SH-SY5Y (cell line): ENCODE results near the gene POU2F1.

Experiments
- GATA2 ChIP-seq: IDR thresholded peaks from 2 replicates; pipeline ENCODE4 v1.6.1; 2011; ENCODE audit warnings: mild to moderate bottlenecking, low read depth, low read length
- GATA3 ChIP-seq: IDR thresholded peaks from 2 replicates; pipeline ENCODE4 v1.6.1; 2011; ENCODE audit warnings: low read depth, mild to moderate bottlenecking, low read length, moderate library complexity

DNA sequence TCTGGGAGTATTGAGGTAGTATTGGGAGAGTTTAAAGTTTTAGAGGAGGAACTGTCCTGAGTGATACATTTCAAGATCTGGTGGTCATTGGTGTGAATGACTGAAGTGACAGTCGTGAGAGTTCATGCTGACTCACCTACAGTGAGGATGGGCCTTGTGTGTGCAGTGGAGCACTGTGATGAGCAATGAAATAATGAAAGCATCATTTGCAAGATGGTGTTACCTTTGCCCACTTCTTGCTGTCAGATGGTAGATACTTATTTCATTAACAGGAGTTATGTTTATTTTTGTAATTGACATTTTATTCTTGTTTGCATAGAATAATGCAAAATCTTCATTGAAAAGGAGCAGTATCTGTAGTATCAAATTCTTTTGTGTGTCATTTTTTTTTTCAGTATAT is 29.0 kb downstream of the POU2F1 start:
- TF ChIP-seq GATA2 (no peak), GATA3 (no peak)
